HT1080 (cell line): ENCODE results near the gene FICD. TPM values are rescaled to one million over a fixed set of nuclear protein-coding genes. Genes with fewer than 3 reads are reported as not detected.

ENCODE experiments used
- DNase-seq: peaks from one replicate; pipeline ENCODE4 v3.0.0-alpha.2; 2015; ENCODE audit warnings: low read depth
- total RNA-seq: library from RNA; depleted of rRNA; stranded (reverse); fragments of >200 nt; shearing (Covaris generic); gene quantifications from 2 replicates; pipeline ENCODE4 v1.2.3, GENCODE V29; 2014

FICD gene
- total RNA-seq, 1 experiment from 2014 or later, result 5.3 TPM

- peak; percentile 53 for DNase-seq
Observed at GRCh38 chr12:108498136-108498535, 16.9 kb upstream of the FICD start.

- DNase-seq, result no peak
Observed at GRCh38 chr12:108502922-108503321, 12.2 kb upstream of the FICD start.

- DNase-seq, result no peak
Observed at GRCh38 chr12:108505129-108505528, 9.9 kb upstream of the FICD start.

- DNase-seq, result peak; percentile 81
Observed at GRCh38 chr12:108507971-108508642, 7.0 kb upstream of the FICD start.

- no peak for DNase-seq
Observed at GRCh38 chr12:108509806-108510205, 5.3 kb upstream of the FICD start.

GRCh38 chr12:108510836-108511235, 4.2 kb upstream of the FICD start:
- no peak for DNase-seq

- peak; percentile 66 for DNase-seq
Observed at GRCh38 chr12:108511633-108512540, 3.2 kb upstream of the FICD start.

GRCh38 chr12:108514468-108514972, 557 bp upstream of the FICD start:
- no peak for DNase-seq

- no peak for DNase-seq
Observed at GRCh38 chr12:108515916-108516315, 839 bp downstream of the FICD start.

GRCh38 chr12:108516511-108517275, 1.6 kb downstream of the FICD start:
- no peak for DNase-seq

- no peak for DNase-seq
Observed at GRCh38 chr12:108517288-108518100, 2.4 kb downstream of the FICD start.

GRCh38 chr12:108518101-108518715, 3.1 kb downstream of the FICD start:
- DNase-seq, result no peak

- no peak for DNase-seq
Observed at GRCh38 chr12:108518716-108519496, 3.8 kb downstream of the FICD start.

GRCh38 chr12:108519558-108519957, 4.5 kb downstream of the FICD start:
- no peak for DNase-seq

- no peak for DNase-seq
Observed at GRCh38 chr12:108523365-108523764, 8.3 kb downstream of the FICD start.

GRCh38 chr12:108525681-108526080, 10.6 kb downstream of the FICD start:
- peak; percentile 77 for DNase-seq

GRCh38 chr12:108526482-108527165, 11.5 kb downstream of the FICD start:
- no peak for DNase-seq

- no peak for DNase-seq
Observed at GRCh38 chr12:108527166-108527496, 12.1 kb downstream of the FICD start.

- DNase-seq, result no peak
Observed at GRCh38 chr12:108530161-108530560, 15.1 kb downstream of the FICD start.
